ENCODE measurements around the gene PALLD. TPM values are rescaled to one million over a fixed set of nuclear protein-coding genes. Genes with fewer than 3 reads are reported as not detected.

Gene PALLD
- polyA plus RNA-seq, 3 donors, result 6.1 to 11.8 (median 9.9) TPM

DNA sequence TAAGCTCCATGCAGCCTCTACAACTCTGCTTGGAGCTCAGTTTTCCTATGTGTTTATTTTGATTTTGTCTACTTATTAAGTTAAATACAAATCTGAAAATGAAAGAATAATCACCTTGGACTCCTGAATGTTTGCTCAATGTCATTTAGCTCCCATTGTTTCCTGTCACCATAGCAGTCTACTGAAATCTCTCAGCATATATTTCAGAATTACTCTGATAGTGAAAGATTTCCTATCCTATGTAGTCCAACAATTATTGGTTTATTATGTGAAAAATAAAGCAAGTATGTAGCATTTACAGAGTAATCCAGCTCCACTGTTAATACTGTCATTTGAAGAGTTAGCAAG lies 344.8 kb downstream of the PALLD start:
- H3K27ac ChIP-seq (ENCODE audit: low read depth in 1 of 2, low read length in 2 of 2), result no peak overlapping the region
- H4K20me1 ChIP-seq (ENCODE audit: insufficient read depth, low read length), result no peaks in the 10 kb centered on the region
- Mint-ChIP-seq H3K27ac (no peak overlapping the region), H3K36me3 (no peaks in the 10 kb centered on the region), H3K9me3 (peaks cover 0 to 2% (median 0%) of the 10 kb centered on the region in 7 donors), H3K4me1 (peaks cover 3% of the 10 kb centered on the region), H3K4me3 (no peak overlapping the region), H3K27me3 (ENCODE audit: low read depth in 3 of 3) (peaks cover 10 to 19% (median 11%) of the 10 kb centered on the region in 3 donors)
- H3K36me3 ChIP-seq (replicated peaks in 1 of 2; ENCODE audit: control insufficient read depth in 1 of 2, insufficient read depth in 2 of 2, low read length in 2 of 2), result no peaks in the 10 kb centered on the region
- no peaks in the 10 kb centered on the region for H3K79me2 ChIP-seq (ENCODE audit: insufficient read depth, low read length)
- H2AFZ ChIP-seq (ENCODE audit: insufficient read depth, low read depth, low read length, poor library complexity, severe bottlenecking), result no peak overlapping the region
- H3K4me2 ChIP-seq (replicated peaks; ENCODE audit: extremely low read depth, low read length, poor library complexity, severe bottlenecking), result no peak overlapping the region
- H3K9ac ChIP-seq (ENCODE audit: insufficient read depth, low read length, poor library complexity, severe bottlenecking), result no peak overlapping the region
- intact Hi-C loops (cut with micrococcal nuclease), result no loop called here
- TF ChIP-seq, protein P1, sequence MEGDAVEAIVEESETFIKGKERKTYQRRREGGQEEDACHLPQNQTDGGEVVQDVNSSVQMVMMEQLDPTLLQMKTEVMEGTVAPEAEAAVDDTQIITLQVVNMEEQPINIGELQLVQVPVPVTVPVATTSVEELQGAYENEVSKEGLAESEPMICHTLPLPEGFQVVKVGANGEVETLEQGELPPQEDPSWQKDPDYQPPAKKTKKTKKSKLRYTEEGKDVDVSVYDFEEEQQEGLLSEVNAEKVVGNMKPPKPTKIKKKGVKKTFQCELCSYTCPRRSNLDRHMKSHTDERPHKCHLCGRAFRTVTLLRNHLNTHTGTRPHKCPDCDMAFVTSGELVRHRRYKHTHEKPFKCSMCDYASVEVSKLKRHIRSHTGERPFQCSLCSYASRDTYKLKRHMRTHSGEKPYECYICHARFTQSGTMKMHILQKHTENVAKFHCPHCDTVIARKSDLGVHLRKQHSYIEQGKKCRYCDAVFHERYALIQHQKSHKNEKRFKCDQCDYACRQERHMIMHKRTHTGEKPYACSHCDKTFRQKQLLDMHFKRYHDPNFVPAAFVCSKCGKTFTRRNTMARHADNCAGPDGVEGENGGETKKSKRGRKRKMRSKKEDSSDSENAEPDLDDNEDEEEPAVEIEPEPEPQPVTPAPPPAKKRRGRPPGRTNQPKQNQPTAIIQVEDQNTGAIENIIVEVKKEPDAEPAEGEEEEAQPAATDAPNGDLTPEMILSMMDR (IDR thresholded peaks at IDR 0.05), result no peak
- no peak overlapping the region for H3K4me3 ChIP-seq (replicated peaks in 1 of 3; ENCODE audit: low read depth in 2 of 3, low read length in 3 of 3)
- no peaks in the 10 kb centered on the region for H3K27me3 ChIP-seq (ENCODE audit: control insufficient read depth in 2 of 2, insufficient read depth in 2 of 2, low read length in 2 of 2)
- H3K9me3 ChIP-seq (replicated peaks in 1 of 2; ENCODE audit: control insufficient read depth in 1 of 2, insufficient read depth in 1 of 2, low read length in 2 of 2), result no peaks in the 10 kb centered on the region
- no peak for DNase-seq
- no peaks in the 10 kb centered on the region for H3K4me1 ChIP-seq (ENCODE audit: control insufficient read depth in 1 of 2, insufficient read depth in 2 of 2, low read length in 2 of 2)

DNA sequence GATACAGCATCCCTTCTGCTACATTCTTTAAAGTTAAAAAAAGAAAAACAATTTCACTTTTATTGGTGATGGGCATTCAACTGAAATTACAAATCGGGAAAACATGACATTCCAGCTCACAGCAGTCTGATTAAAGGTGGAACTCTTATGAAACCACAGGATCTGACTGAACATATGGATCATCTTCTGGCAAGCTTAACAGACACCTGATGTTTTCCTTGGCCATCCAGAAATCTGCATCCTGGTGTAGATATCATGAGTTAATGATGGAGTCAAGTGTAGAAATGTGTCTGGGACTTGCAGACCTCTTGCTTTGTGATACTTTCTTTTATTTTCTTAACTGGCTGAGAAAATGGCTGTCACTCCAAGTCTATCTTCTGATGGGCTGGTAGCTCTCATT lies 345.3 kb downstream of the PALLD start:
- WGBS (ENCODE audit: insufficient coverage), result no CpG with 5 or more reads among the region's 1 CpG
- Histone ChIP-seq H3K9me3 (replicated peaks in 1 of 2; ENCODE audit: control insufficient read depth in 1 of 2, insufficient read depth in 1 of 2, low read length in 2 of 2) (no peaks in the 10 kb centered on the region), H3K4me3 (replicated peaks in 1 of 3; ENCODE audit: low read depth in 2 of 3, low read length in 3 of 3) (no peak overlapping the region), H3K27ac (ENCODE audit: low read depth in 1 of 2, low read length in 2 of 2) (no peak overlapping the region), H2AFZ (ENCODE audit: insufficient read depth, low read depth, low read length, poor library complexity, severe bottlenecking) (no peak overlapping the region), H3K36me3 (replicated peaks in 1 of 2; ENCODE audit: control insufficient read depth in 1 of 2, insufficient read depth in 2 of 2, low read length in 2 of 2) (no peaks in the 10 kb centered on the region), H3K27me3 (ENCODE audit: control insufficient read depth in 2 of 2, insufficient read depth in 2 of 2, low read length in 2 of 2) (no peaks in the 10 kb centered on the region), H3K9ac (ENCODE audit: insufficient read depth, low read length, poor library complexity, severe bottlenecking) (no peak overlapping the region), H3K79me2 (ENCODE audit: insufficient read depth, low read length) (no peaks in the 10 kb centered on the region), H4K20me1 (ENCODE audit: insufficient read depth, low read length) (no peaks in the 10 kb centered on the region), H3K4me1 (ENCODE audit: control insufficient read depth in 1 of 2, insufficient read depth in 2 of 2, low read length in 2 of 2) (peaks cover 0 to 2% of the 10 kb centered on the region in 2 donors), H3K4me2 (replicated peaks; ENCODE audit: extremely low read depth, low read length, poor library complexity, severe bottlenecking) (no peak overlapping the region)
- Mint-ChIP-seq H3K9me3 (peaks cover 0 to 2% (median 0%) of the 10 kb centered on the region in 7 donors), H3K4me3 (no peak overlapping the region), H3K27me3 (ENCODE audit: low read depth in 3 of 3) (peaks cover 10 to 15% (median 11%) of the 10 kb centered on the region in 3 donors), H3K36me3 (no peaks in the 10 kb centered on the region), H3K27ac (no peak overlapping the region), H3K4me1 (peaks cover 3% of the 10 kb centered on the region)
- TF ChIP-seq, protein P1 (IDR thresholded peaks at IDR 0.05), result no peak
- intact Hi-C loops (cut with micrococcal nuclease), result no loop called here
- DNase-seq, result no peak

Measured in CD14-positive monocyte (primary cell).